ENCODE data around the gene JADE3.

The JADE3 gene

GRCh38 chrX:46912098-46912602 is at the start of gene JADE3:
Gene JADE3, plus strand, starts transcription at chrX:46912421. Its CDS starts 72,474 bp downstream, at chrX:46984895.
- H3K27me3 ChIP-seq (replicated peaks; ENCODE audit: control insufficient read depth, insufficient read depth, low read length): no peaks in the 10 kb centered on the region; the same call in 1 of the 2 replicates
- TF ChIP-seq CTCF (IDR thresholded peaks at IDR 0.05; ENCODE audit: insufficient read depth, low read length, poor library complexity, severe bottlenecking): no peak
- H3K36me3 ChIP-seq (ENCODE audit: control insufficient read depth, insufficient read depth, low read length): no peaks in the 10 kb centered on the region
- H3K4me3 ChIP-seq (replicated peaks; ENCODE audit: low read depth, low read length): peak within 1 kb of the TSS; percentile 70
- peak; percentile 31 for DNase-seq (ENCODE audit: extremely low read depth, insufficient read length)

GRCh38 chrX:46863072-46863471 is 49.1 kb upstream of the JADE3 start:
- no peaks in the 10 kb centered on the region for H3K36me3 ChIP-seq (ENCODE audit: control insufficient read depth, insufficient read depth, low read length)

DNA sequence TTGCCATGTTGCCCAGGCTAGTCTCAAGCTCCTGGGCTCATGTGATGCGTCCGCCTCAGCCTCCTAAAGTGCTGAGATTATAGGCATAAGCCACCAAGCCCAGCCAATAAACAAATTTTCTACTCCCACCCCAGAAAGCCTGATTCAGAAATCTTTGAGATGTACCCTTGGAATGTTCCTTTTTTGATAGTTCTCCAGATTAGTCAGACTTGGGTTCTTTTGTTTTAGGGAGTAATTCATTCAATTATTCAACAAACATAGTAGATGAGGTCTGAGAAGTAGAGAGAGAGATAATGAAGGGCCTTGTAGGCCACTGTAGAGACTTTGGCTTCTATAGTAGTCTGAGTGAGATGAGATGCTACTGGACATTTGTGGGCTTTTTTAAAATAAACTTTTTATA is 47.6 kb upstream of the JADE3 start:
- no peak for DNase-seq (ENCODE audit: extremely low read depth, insufficient read length)
- TF ChIP-seq CTCF (IDR thresholded peaks at IDR 0.05; ENCODE audit: insufficient read depth, low read length, poor library complexity, severe bottlenecking): no peak
- H3K27me3 ChIP-seq (replicated peaks; ENCODE audit: control insufficient read depth, insufficient read depth, low read length): no peaks in the 10 kb centered on the region
- no peak overlapping the region for H3K4me3 ChIP-seq (replicated peaks; ENCODE audit: low read depth, low read length)
- no peaks in the 10 kb centered on the region for H3K36me3 ChIP-seq (ENCODE audit: control insufficient read depth, insufficient read depth, low read length)

More at GRCh38 chrX:46863072-46863471, 49.1 kb upstream of the JADE3 start:
- H3K27me3 ChIP-seq (replicated peaks; ENCODE audit: control insufficient read depth, insufficient read depth, low read length): no peaks in the 10 kb centered on the region
- no peak for DNase-seq (ENCODE audit: extremely low read depth, insufficient read length)
- no peak for TF ChIP-seq CTCF (IDR thresholded peaks at IDR 0.05; ENCODE audit: insufficient read depth, low read length, poor library complexity, severe bottlenecking)
- H3K4me3 ChIP-seq (replicated peaks; ENCODE audit: low read depth, low read length): no peak overlapping the region

- no peak overlapping the region for H3K4me3 ChIP-seq (replicated peaks; ENCODE audit: low read depth, low read length)
- no peaks in the 10 kb centered on the region for H3K27me3 ChIP-seq (replicated peaks; ENCODE audit: control insufficient read depth, insufficient read depth, low read length)
- H3K36me3 ChIP-seq (ENCODE audit: control insufficient read depth, insufficient read depth, low read length): no peaks in the 10 kb centered on the region
- TF ChIP-seq CTCF (IDR thresholded peaks at IDR 0.05; ENCODE audit: insufficient read depth, low read length, poor library complexity, severe bottlenecking): no peak
- DNase-seq (ENCODE audit: extremely low read depth, insufficient read length): no peak
These were observed 46.9 kb upstream of the JADE3 start for GRCh38 chrX:46865281-46865680.

DNA sequence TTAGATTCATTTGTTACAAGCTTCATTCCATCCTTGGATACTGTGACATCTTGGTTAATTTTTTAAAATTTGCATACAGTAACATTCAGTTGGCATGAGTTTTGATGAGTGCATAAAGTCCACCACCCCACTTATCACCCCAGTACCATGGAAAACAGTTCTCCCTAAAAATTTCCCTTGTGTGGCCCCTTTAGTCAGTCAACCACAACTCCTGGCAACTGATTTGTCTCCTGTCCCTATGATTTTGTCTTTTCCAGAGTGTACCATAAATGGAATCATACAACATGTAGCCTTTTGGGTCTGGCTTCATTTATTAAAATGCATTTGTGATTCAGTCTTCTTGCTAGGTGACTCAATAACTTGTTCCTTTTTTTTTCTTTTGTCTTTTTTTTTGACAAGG is 45.5 kb upstream of the JADE3 start:
- H3K27me3 ChIP-seq (replicated peaks; ENCODE audit: control insufficient read depth, insufficient read depth, low read length): no peaks in the 10 kb centered on the region
- no peak for DNase-seq (ENCODE audit: extremely low read depth, insufficient read length)
- no peaks in the 10 kb centered on the region for H3K36me3 ChIP-seq (ENCODE audit: control insufficient read depth, insufficient read depth, low read length)
- no peak for TF ChIP-seq CTCF (IDR thresholded peaks at IDR 0.05; ENCODE audit: insufficient read depth, low read length, poor library complexity, severe bottlenecking)
- H3K4me3 ChIP-seq (replicated peaks; ENCODE audit: low read depth, low read length): no peak overlapping the region

GRCh38 chrX:46873746-46874145 is 38.5 kb upstream of the JADE3 start:
- no peak for TF ChIP-seq CTCF (IDR thresholded peaks at IDR 0.05; ENCODE audit: insufficient read depth, low read length, poor library complexity, severe bottlenecking)
- no peak overlapping the region for H3K4me3 ChIP-seq (replicated peaks; ENCODE audit: low read depth, low read length)
- H3K27me3 ChIP-seq (replicated peaks; ENCODE audit: control insufficient read depth, insufficient read depth, low read length): no peaks in the 10 kb centered on the region
- DNase-seq (ENCODE audit: extremely low read depth, insufficient read length): no peak
- H3K36me3 ChIP-seq (ENCODE audit: control insufficient read depth, insufficient read depth, low read length): no peaks in the 10 kb centered on the region

Data from GM06990 (cell line).